ENCODE measurements around the gene FAM98B. TPM values are rescaled to one million over a fixed set of nuclear protein-coding genes. Genes with fewer than 3 reads are reported as not detected.
A peak's percentile ranks its signal among the peaks of the same experiment; 100 is the strongest.

FAM98B gene
- total and polyA plus RNA-seq, 2 donors, result 6.3 to 15.4 TPM

- H3K36me3 ChIP-seq (ENCODE audit: control insufficient read depth in 2 of 2, insufficient read depth in 2 of 2, low read length in 1 of 2), result peaks cover 10 to 17% of the 10 kb centered on the region in 2 donors
- no peak overlapping the region for H3K4me3 ChIP-seq (ENCODE audit: low read length in 2 of 2)
- 98% methylated on average over 2 of the region's 2 CpGs for WGBS
These were observed 18.0 kb downstream of the FAM98B start for GRCh38 chr15:38471974-38472373.

GRCh38 chr15:38474155-38474757, 20.3 kb downstream of the FAM98B start:
- Histone ChIP-seq H3K27ac (ENCODE audit: low read depth in 1 of 2, low read length in 1 of 2) (no peak overlapping the region), H3K27me3 (ENCODE audit: control insufficient read depth in 2 of 2, insufficient read depth in 1 of 2, low read length in 1 of 2) (no peaks in the 10 kb centered on the region), H3K4me3 (ENCODE audit: low read length in 2 of 2) (no peak overlapping the region), H3K36me3 (ENCODE audit: control insufficient read depth in 2 of 2, insufficient read depth in 2 of 2, low read length in 1 of 2) (peaks cover 10 to 24% of the 10 kb centered on the region in 2 donors), H3K4me1 (ENCODE audit: control insufficient read depth in 2 of 2, insufficient read depth in 2 of 2, low read length in 2 of 2) (no peaks in the 10 kb centered on the region), H3K9me3 (ENCODE audit: control insufficient read depth in 2 of 2, insufficient read depth in 1 of 2, low read length in 1 of 2) (no peaks in the 10 kb centered on the region)
- DNase-seq (ENCODE audit: low read depth in 6 of 9, low spot score in 9 of 9), result peak; percentile 24 to 84 (median 58)
- 85% methylated on average over 4 of the region's 4 CpGs for WGBS

More at GRCh38 chr15:38471974-38472373, 18.0 kb downstream of the FAM98B start:
- Histone ChIP-seq H3K27me3 (ENCODE audit: control insufficient read depth in 2 of 2, insufficient read depth in 1 of 2, low read length in 1 of 2) (no peaks in the 10 kb centered on the region), H3K9me3 (ENCODE audit: control insufficient read depth in 2 of 2, insufficient read depth in 1 of 2, low read length in 1 of 2) (no peaks in the 10 kb centered on the region), H3K4me1 (ENCODE audit: control insufficient read depth in 2 of 2, insufficient read depth in 2 of 2, low read length in 2 of 2) (no peaks in the 10 kb centered on the region), H3K27ac (ENCODE audit: low read depth in 1 of 2, low read length in 1 of 2) (no peak overlapping the region)
- no peak for DNase-seq (ENCODE audit: low read depth in 6 of 9, low spot score in 9 of 9)

- H3K27me3 ChIP-seq (ENCODE audit: control insufficient read depth in 2 of 2, insufficient read depth in 1 of 2, low read length in 1 of 2), result no peaks in the 10 kb centered on the region
- no peak for DNase-seq (ENCODE audit: low read depth in 6 of 9, low spot score in 9 of 9)
- over 99% methylated on average over 2 of the region's 2 CpGs for WGBS
- peaks cover 10 to 24% of the 10 kb centered on the region in 2 donors for H3K36me3 ChIP-seq (ENCODE audit: control insufficient read depth in 2 of 2, insufficient read depth in 2 of 2, low read length in 1 of 2)
- no peak overlapping the region for H3K4me3 ChIP-seq (ENCODE audit: low read length in 2 of 2)
- no peaks in the 10 kb centered on the region for H3K9me3 ChIP-seq (ENCODE audit: control insufficient read depth in 2 of 2, insufficient read depth in 1 of 2, low read length in 1 of 2)
- H3K4me1 ChIP-seq (ENCODE audit: control insufficient read depth in 2 of 2, insufficient read depth in 2 of 2, low read length in 2 of 2), result no peaks in the 10 kb centered on the region
- H3K27ac ChIP-seq (ENCODE audit: low read depth in 1 of 2, low read length in 1 of 2), result no peak overlapping the region
These were observed 21.4 kb downstream of the FAM98B start for GRCh38 chr15:38475361-38475760.

- DNase-seq (ENCODE audit: low read depth in 6 of 9, low spot score in 9 of 9), result no peak
- 97% methylated on average over 1 of the region's 1 CpG for WGBS
- Histone ChIP-seq H3K27ac (ENCODE audit: low read depth in 1 of 2, low read length in 1 of 2) (no peak overlapping the region), H3K9me3 (ENCODE audit: control insufficient read depth in 2 of 2, insufficient read depth in 1 of 2, low read length in 1 of 2) (no peaks in the 10 kb centered on the region), H3K4me3 (ENCODE audit: low read length in 2 of 2) (no peak overlapping the region), H3K36me3 (ENCODE audit: control insufficient read depth in 2 of 2, insufficient read depth in 2 of 2, low read length in 1 of 2) (peaks cover 10 to 25% of the 10 kb centered on the region in 2 donors), H3K4me1 (ENCODE audit: control insufficient read depth in 2 of 2, insufficient read depth in 2 of 2, low read length in 2 of 2) (no peaks in the 10 kb centered on the region), H3K27me3 (ENCODE audit: control insufficient read depth in 2 of 2, insufficient read depth in 1 of 2, low read length in 1 of 2) (no peaks in the 10 kb centered on the region)
These were observed 22.2 kb downstream of the FAM98B start for GRCh38 chr15:38476120-38476519.

GRCh38 chr15:38477637-38478036, 23.7 kb downstream of the FAM98B start:
- Histone ChIP-seq H3K4me3 (ENCODE audit: low read length in 2 of 2) (no peak overlapping the region), H3K27me3 (ENCODE audit: control insufficient read depth in 2 of 2, insufficient read depth in 1 of 2, low read length in 1 of 2) (no peaks in the 10 kb centered on the region), H3K4me1 (ENCODE audit: control insufficient read depth in 2 of 2, insufficient read depth in 2 of 2, low read length in 2 of 2) (no peaks in the 10 kb centered on the region), H3K27ac (ENCODE audit: low read depth in 1 of 2, low read length in 1 of 2) (no peak overlapping the region), H3K36me3 (ENCODE audit: control insufficient read depth in 2 of 2, insufficient read depth in 2 of 2, low read length in 1 of 2) (peaks cover 10 to 34% of the 10 kb centered on the region in 2 donors), H3K9me3 (ENCODE audit: control insufficient read depth in 2 of 2, insufficient read depth in 1 of 2, low read length in 1 of 2) (no peaks in the 10 kb centered on the region)
- DNase-seq (ENCODE audit: low read depth in 6 of 9, low spot score in 9 of 9), result no peak
- 98% methylated on average over 4 of the region's 4 CpGs for WGBS

- Histone ChIP-seq H3K27ac (ENCODE audit: low read depth in 1 of 2, low read length in 1 of 2) (no peak overlapping the region), H3K4me3 (ENCODE audit: low read length in 2 of 2) (no peak overlapping the region), H3K27me3 (ENCODE audit: control insufficient read depth in 2 of 2, insufficient read depth in 1 of 2, low read length in 1 of 2) (no peaks in the 10 kb centered on the region), H3K36me3 (ENCODE audit: control insufficient read depth in 2 of 2, insufficient read depth in 2 of 2, low read length in 1 of 2) (peaks cover 10 to 33% of the 10 kb centered on the region in 2 donors), H3K4me1 (ENCODE audit: control insufficient read depth in 2 of 2, insufficient read depth in 2 of 2, low read length in 2 of 2) (no peaks in the 10 kb centered on the region), H3K9me3 (ENCODE audit: control insufficient read depth in 2 of 2, insufficient read depth in 1 of 2, low read length in 1 of 2) (no peaks in the 10 kb centered on the region)
- no peak for DNase-seq (ENCODE audit: low read depth in 6 of 9, low spot score in 9 of 9)
These were observed 25.3 kb downstream of the FAM98B start for GRCh38 chr15:38479266-38479665.

- Histone ChIP-seq H3K4me1 (ENCODE audit: control insufficient read depth in 2 of 2, insufficient read depth in 2 of 2, low read length in 2 of 2) (no peaks in the 10 kb centered on the region), H3K9me3 (ENCODE audit: control insufficient read depth in 2 of 2, insufficient read depth in 1 of 2, low read length in 1 of 2) (no peaks in the 10 kb centered on the region), H3K27ac (ENCODE audit: low read depth in 1 of 2, low read length in 1 of 2) (no peak overlapping the region), H3K27me3 (ENCODE audit: control insufficient read depth in 2 of 2, insufficient read depth in 1 of 2, low read length in 1 of 2) (no peaks in the 10 kb centered on the region), H3K4me3 (ENCODE audit: low read length in 2 of 2) (no peak overlapping the region), H3K36me3 (ENCODE audit: control insufficient read depth in 2 of 2, insufficient read depth in 2 of 2, low read length in 1 of 2) (peaks cover 7 to 28% of the 10 kb centered on the region in 2 donors)
- DNase-seq (ENCODE audit: low read depth in 6 of 9, low spot score in 9 of 9), result no peak
- 98% methylated on average over 1 of the region's 1 CpG for WGBS
These were observed 25.8 kb downstream of the FAM98B start for GRCh38 chr15:38479756-38480155.

- Histone ChIP-seq H3K36me3 (ENCODE audit: control insufficient read depth in 2 of 2, insufficient read depth in 2 of 2, low read length in 1 of 2) (peaks cover 3 to 23% of the 10 kb centered on the region in 2 donors), H3K4me3 (ENCODE audit: low read length in 2 of 2) (no peak overlapping the region), H3K27ac (ENCODE audit: low read depth in 1 of 2, low read length in 1 of 2) (no peak overlapping the region), H3K4me1 (ENCODE audit: control insufficient read depth in 2 of 2, insufficient read depth in 2 of 2, low read length in 2 of 2) (no peaks in the 10 kb centered on the region), H3K27me3 (ENCODE audit: control insufficient read depth in 2 of 2, insufficient read depth in 1 of 2, low read length in 1 of 2) (no peaks in the 10 kb centered on the region), H3K9me3 (ENCODE audit: control insufficient read depth in 2 of 2, insufficient read depth in 1 of 2, low read length in 1 of 2) (no peaks in the 10 kb centered on the region)
- no peak for DNase-seq (ENCODE audit: low read depth in 6 of 9, low spot score in 9 of 9)
- 99% methylated on average over 5 of the region's 5 CpGs for WGBS
These were observed 27.2 kb downstream of the FAM98B start for GRCh38 chr15:38481113-38481512.

- WGBS, result 99% methylated on average over 3 of the region's 3 CpGs
- Histone ChIP-seq H3K27me3 (ENCODE audit: control insufficient read depth in 2 of 2, insufficient read depth in 1 of 2, low read length in 1 of 2) (no peaks in the 10 kb centered on the region), H3K27ac (ENCODE audit: low read depth in 1 of 2, low read length in 1 of 2) (no peak overlapping the region), H3K36me3 (ENCODE audit: control insufficient read depth in 2 of 2, insufficient read depth in 2 of 2, low read length in 1 of 2) (peaks cover 2 to 24% of the 10 kb centered on the region in 2 donors), H3K4me3 (ENCODE audit: low read length in 2 of 2) (no peak overlapping the region), H3K4me1 (ENCODE audit: control insufficient read depth in 2 of 2, insufficient read depth in 2 of 2, low read length in 2 of 2) (no peaks in the 10 kb centered on the region), H3K9me3 (ENCODE audit: control insufficient read depth in 2 of 2, insufficient read depth in 1 of 2, low read length in 1 of 2) (no peaks in the 10 kb centered on the region)
- no peak for DNase-seq (ENCODE audit: low read depth in 6 of 9, low spot score in 9 of 9)
These were observed 27.8 kb downstream of the FAM98B start for GRCh38 chr15:38481761-38482160.

Measured in thymus (tissue), 11 donors.